K562 (cell line): Measurements from ENCODE around the gene SRCAP. TPM values are rescaled to one million over a fixed set of nuclear protein-coding genes. Genes with fewer than 3 reads are reported as not detected.

Source experiments
- CREB1 ChIP-seq, 2 experiments: sonication (generic) in 1 of 2; formaldehyde crosslinking in 1 of 2; IDR thresholded peaks; 2 replicates each; pipeline versions ENCODE4 v1.6.1 to v1.8.0; 2012 to 2022; ENCODE audit warnings: inconsistent platforms in 1 of 2, mild to moderate bottlenecking in 1 of 2, missing genetic modification reagents in 1 of 2, moderate library complexity in 1 of 2
- DMBX1 ChIP-seq: fragments of 250-450 bp; sonication (Bioruptor Pico); IDR thresholded peaks from 2 replicates; pipeline ENCODE4 v1.8.0; 2022; ENCODE audit warnings: inconsistent platforms, mild to moderate bottlenecking, moderate library complexity, borderline replicate concordance
- ELF1 ChIP-seq: fragments of 200-800 bp; sonication (Bioruptor generic); IDR thresholded peaks from 2 replicates; pipeline ENCODE4 v1.6.1; 2016; ENCODE audit warnings: missing genetic modification characterization, missing compliant biosample characterization
- ESRRA ChIP-seq: fragments of 450-650 bp; IDR thresholded peaks from 2 replicates; pipeline ENCODE4 v1.6.1; 2014; ENCODE audit warnings: low read depth, mild to moderate bottlenecking, moderate library complexity, borderline replicate concordance
- GATA2 ChIP-seq: sonication (generic); formaldehyde crosslinking; IDR thresholded peaks from 2 replicates; pipeline ENCODE4 v1.4.0; 2020; ENCODE audit warnings: mild to moderate bottlenecking, missing genetic modification reagents
- GATAD2A ChIP-seq: fragments of 450-650 bp; IDR thresholded peaks from 2 replicates; pipeline ENCODE4 v1.6.1; 2017
- HDAC1 ChIP-seq, 2 experiments: fragments of 450-650 bp; IDR thresholded peaks; 2 replicates each; pipeline ENCODE4 v1.6.1; 2016 to 2017; ENCODE audit warnings: inconsistent platforms in 1 of 2, mild to moderate bottlenecking in 1 of 2, moderate library complexity in 1 of 2
- HDAC3 ChIP-seq: fragments of 450-650 bp; IDR thresholded peaks from 2 replicates; pipeline ENCODE4 v1.6.1; 2018; ENCODE audit warnings: borderline replicate concordance, mild to moderate bottlenecking, moderate library complexity; ENCODE audit not compliant: partially characterized antibody
- HLTF ChIP-seq: fragments of 450-650 bp; IDR thresholded peaks from 2 replicates; pipeline ENCODE4 v1.6.1; 2016
- HMGN3 ChIP-seq: IDR thresholded peaks from 2 replicates; pipeline ENCODE4 v1.6.1; 2011; ENCODE audit warnings: borderline replicate concordance, low read depth, mild to moderate bottlenecking, mixed read lengths, low read length; ENCODE audit not compliant: insufficient read length; ENCODE audit errors: extremely low read depth
- IRF1 ChIP-seq: sonication (generic); formaldehyde crosslinking; IDR thresholded peaks from 2 replicates; pipeline ENCODE4 v1.8.0; 2022; ENCODE audit warnings: missing genetic modification reagents, mild to moderate bottlenecking, borderline replicate concordance
- JUND ChIP-seq, 2 experiments: IDR thresholded peaks; 2 replicates in 1 of 2; 3 replicates in 1 of 2; pipeline ENCODE4 v1.6.1; 2011; ENCODE audit warnings: borderline replicate concordance in 2 of 2, low read depth in 2 of 2, low read length in 2 of 2, improper control_type of control experiment in 1 of 2, missing biosample characterization in 1 of 2, missing genetic modification characterization in 1 of 2, missing genetic modification reagents in 1 of 2
- PML ChIP-seq: IDR thresholded peaks from 2 replicates; pipeline ENCODE4 v1.6.1; 2012; ENCODE audit warnings: low read length, inconsistent platforms
- POLR3A ChIP-seq: IDR thresholded peaks from 2 replicates; pipeline ENCODE4 v1.6.1; 2011; ENCODE audit warnings: borderline replicate concordance, mild to moderate bottlenecking, moderate library complexity; ENCODE audit not compliant: insufficient read length, insufficient read depth; ENCODE audit errors: extremely low read depth
- SMARCC2 ChIP-seq: fragments of 450-650 bp; IDR thresholded peaks from 2 replicates; pipeline ENCODE4 v1.6.1; 2017; ENCODE audit warnings: antibody characterized with exemption, moderate library complexity, mild to moderate bottlenecking, low read depth
- SP1 ChIP-seq: sonication (generic); formaldehyde crosslinking; IDR thresholded peaks from 2 replicates; pipeline ENCODE4 v1.8.1; 2022; ENCODE audit warnings: mild to moderate bottlenecking, missing genetic modification reagents
- TRIM25 ChIP-seq: fragments of 450-650 bp; IDR thresholded peaks from 2 replicates; pipeline ENCODE4 v1.7.0; 2016; ENCODE audit warnings: borderline replicate concordance
- TRIM28 ChIP-seq: fragments of 450-650 bp; IDR thresholded peaks from 2 replicates; pipeline ENCODE4 v1.6.1; 2017
- WHSC1 ChIP-seq: IDR thresholded peaks from one replicate; pipeline ENCODE4 v1.6.1; 2012; ENCODE audit warnings: low read length, control low read depth, inconsistent platforms
- ZBTB9 ChIP-seq: fragments of 450-650 bp; formaldehyde crosslinking; IDR thresholded peaks from 2 replicates; pipeline ENCODE4 v1.4.0; 2020; ENCODE audit warnings: mild to moderate bottlenecking, moderate library complexity
- ZEB2 ChIP-seq: fragments of 450-650 bp; IDR thresholded peaks from 2 replicates; pipeline ENCODE4 v1.6.1; 2016
- ZNF212 ChIP-seq: fragments of 450-650 bp; formaldehyde crosslinking; IDR thresholded peaks from 2 replicates; pipeline ENCODE4 v1.4.0; 2020; ENCODE audit warnings: mild to moderate bottlenecking
- polyA plus RNA-seq, 8 experiments: library from polyadenylated mRNA; depleted of rRNA in 4 of 8; stranded (reverse) in 5 of 8; unstranded in 3 of 8; fragments of >200 nt; fragmentation: Nextera tagmentation in 2 of 8; fragmentation: Illumina TruSeq in 1 of 8; extraction: Ambion mirVana in 2 of 8; extraction: Trizol in 1 of 8; gene quantifications; 2 replicates each; pipeline versions ENCODE4 v1.2.1 to v1.2.3, GENCODE V29; 2011 to 2014; ENCODE audit warnings: inconsistent platforms in 1 of 8, missing spikeins in 1 of 8
- total RNA-seq, 7 experiments: library from RNA; depleted of rRNA in 6 of 7; stranded (reverse); fragments of >200 nt in 6 of 7; fragmentation: Illumina TruSeq in 2 of 7; extraction: Trizol in 2 of 7; gene quantifications; 2 replicates each; pipeline versions ENCODE4 v1.2.1 to v1.2.3, GENCODE V29; 2011 to 2021; ENCODE audit warnings: low replicate concordance in 1 of 7
- TF ChIP-seq, protein P1 (sequence below): fragments of 450-650 bp; formaldehyde crosslinking; IDR thresholded peaks from 2 replicates; pipeline ENCODE4 v1.4.0; 2022; ENCODE audit warnings: missing genetic modification characterization

The SRCAP gene
- total and polyA plus RNA-seq, 9 of the 15 experiments (the other 6 are each of a cell fraction or from before 2014, with no cell fraction given): 0.21 to 62.6 (median 5.8) TPM

GRCh38 chr16:30740364-30741251, 41.6 kb downstream of the SRCAP start (continued):
- no peak for TF ChIP-seq TRIM25
- TF ChIP-seq HDAC1 (IDR thresholded peaks at IDR 0.05): 0 out of 4 replicates have a peak, but pooled peaks of 1 of the 2 experiments have one; percentile 14
- no peak for TF ChIP-seq IRF1 (CRISPR knock-in tag)
- no peak for TF ChIP-seq DMBX1
- TF ChIP-seq HDAC3: no peak
- no peak for TF ChIP-seq ESRRA
- TF ChIP-seq TRIM28: no peak
- no peak for TF ChIP-seq ZBTB9
- TF ChIP-seq CREB1 (IDR thresholded peaks at IDR 0.05): no peak
- no peak for TF ChIP-seq CREB1 (CRISPR knock-in tag; IDR thresholded peaks at IDR 0.05)
- TF ChIP-seq ZNF212 (CRISPR knock-in tag): no peak
- TF ChIP-seq HMGN3: no peak
- TF ChIP-seq GATAD2A: no peak
- TF ChIP-seq ELF1 (tag): no peak
- TF ChIP-seq JUND (IDR thresholded peaks at IDR 0.05; ENCODE audit: borderline replicate concordance, low read depth, low read length): no peak
- no peak for TF ChIP-seq JUND (tag; IDR thresholded peaks at IDR 0.05; ENCODE audit: borderline replicate concordance, low read depth, low read length)
- TF ChIP-seq WHSC1: no peak
- TF ChIP-seq, protein P1, sequence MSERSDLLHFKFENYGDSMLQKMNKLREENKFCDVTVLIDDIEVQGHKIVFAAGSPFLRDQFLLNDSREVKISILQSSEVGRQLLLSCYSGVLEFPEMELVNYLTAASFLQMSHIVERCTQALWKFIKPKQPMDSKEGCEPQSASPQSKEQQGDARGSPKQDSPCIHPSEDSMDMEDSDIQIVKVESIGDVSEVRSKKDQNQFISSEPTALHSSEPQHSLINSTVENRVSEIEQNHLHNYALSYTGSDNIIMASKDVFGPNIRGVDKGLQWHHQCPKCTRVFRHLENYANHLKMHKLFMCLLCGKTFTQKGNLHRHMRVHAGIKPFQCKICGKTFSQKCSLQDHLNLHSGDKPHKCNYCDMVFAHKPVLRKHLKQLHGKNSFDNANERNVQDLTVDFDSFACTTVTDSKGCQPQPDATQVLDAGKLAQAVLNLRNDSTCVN (CRISPR knock-in tag): no peak
- TF ChIP-seq ZEB2: no peak
- no peak for TF ChIP-seq HLTF
- TF ChIP-seq POLR3A: no peak
- no peak for TF ChIP-seq SP1 (CRISPR knock-in tag)
- TF ChIP-seq GATA2: no peak
- TF ChIP-seq PML: 0 out of 2 replicates have a peak, but pooled peaks have one; percentile 6
- no peak for TF ChIP-seq SMARCC2
